ENCODE results near the gene ZC3HAV1. TPM values are rescaled to one million over a fixed set of nuclear protein-coding genes. Genes with fewer than 3 reads are reported as not detected.

The ZC3HAV1 gene
- total and polyA plus RNA-seq, 2 of the 13 experiments (the other 11 are each of a cell fraction or from before 2014, with no cell fraction given) = 12.7 to 23.7 TPM

DNA sequence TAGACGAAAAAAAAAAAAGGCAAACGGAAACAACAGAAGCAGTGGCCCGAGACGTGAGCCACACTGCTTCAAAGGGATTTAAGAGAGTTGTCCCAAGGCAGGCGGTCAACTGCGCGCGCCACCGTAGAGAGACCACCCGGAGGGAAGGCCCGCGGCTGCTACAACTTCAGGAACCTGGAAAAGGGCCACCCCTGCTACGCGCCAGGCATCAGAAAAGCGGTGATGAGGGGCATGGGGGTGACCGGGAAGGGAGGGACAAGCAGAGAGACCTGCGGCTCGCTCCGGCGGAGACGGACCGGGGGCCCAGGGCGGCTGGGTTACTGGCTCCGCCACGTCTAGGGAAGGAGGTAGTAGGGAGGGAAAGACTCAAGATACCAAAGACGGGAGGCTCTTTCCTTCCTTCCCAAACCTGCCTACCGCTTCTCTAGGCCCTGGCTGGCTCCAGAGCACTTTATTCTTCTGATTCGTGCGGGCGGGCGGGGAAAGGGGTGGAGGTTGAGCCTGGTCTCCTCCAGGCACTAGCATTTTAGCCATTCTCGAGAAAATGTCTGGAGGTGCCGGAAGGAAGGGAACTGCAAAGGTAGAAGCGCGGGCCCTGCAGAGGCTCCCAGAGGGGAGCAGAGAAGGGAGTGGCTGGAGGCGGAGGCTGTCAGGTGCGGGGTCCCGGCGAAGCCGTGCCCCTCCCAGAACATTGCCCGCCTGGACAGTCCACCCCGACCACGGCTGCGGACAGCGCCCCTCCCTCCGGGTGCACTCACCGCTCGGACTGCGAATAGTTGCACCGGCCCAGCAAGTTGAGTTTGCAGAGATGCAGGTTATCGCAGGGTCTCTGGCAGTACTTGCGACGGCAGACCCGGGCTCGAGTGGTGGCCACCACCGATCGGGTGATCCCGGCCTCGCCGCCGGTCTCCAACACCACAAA, 993 bp downstream of the ZC3HAV1 start (continued):
- no peak for TF ChIP-seq ATAD3A (CRISPR knock-in tag; IDR thresholded peaks at IDR 0.05)
- TF ChIP-seq KMT2B (CRISPR knock-in tag; IDR thresholded peaks at IDR 0.05) = no peak
- no peak for TF ChIP-seq ZNF333 (CRISPR knock-in tag; IDR thresholded peaks at IDR 0.05; ENCODE audit: borderline replicate concordance)
- TF ChIP-seq, protein P1, sequence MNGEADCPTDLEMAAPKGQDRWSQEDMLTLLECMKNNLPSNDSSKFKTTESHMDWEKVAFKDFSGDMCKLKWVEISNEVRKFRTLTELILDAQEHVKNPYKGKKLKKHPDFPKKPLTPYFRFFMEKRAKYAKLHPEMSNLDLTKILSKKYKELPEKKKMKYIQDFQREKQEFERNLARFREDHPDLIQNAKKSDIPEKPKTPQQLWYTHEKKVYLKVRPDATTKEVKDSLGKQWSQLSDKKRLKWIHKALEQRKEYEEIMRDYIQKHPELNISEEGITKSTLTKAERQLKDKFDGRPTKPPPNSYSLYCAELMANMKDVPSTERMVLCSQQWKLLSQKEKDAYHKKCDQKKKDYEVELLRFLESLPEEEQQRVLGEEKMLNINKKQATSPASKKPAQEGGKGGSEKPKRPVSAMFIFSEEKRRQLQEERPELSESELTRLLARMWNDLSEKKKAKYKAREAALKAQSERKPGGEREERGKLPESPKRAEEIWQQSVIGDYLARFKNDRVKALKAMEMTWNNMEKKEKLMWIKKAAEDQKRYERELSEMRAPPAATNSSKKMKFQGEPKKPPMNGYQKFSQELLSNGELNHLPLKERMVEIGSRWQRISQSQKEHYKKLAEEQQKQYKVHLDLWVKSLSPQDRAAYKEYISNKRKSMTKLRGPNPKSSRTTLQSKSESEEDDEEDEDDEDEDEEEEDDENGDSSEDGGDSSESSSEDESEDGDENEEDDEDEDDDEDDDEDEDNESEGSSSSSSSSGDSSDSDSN (CRISPR knock-in tag; IDR thresholded peaks at IDR 0.05) = no peak
- no peak for TF ChIP-seq TOPORS (CRISPR knock-in tag; IDR thresholded peaks at IDR 0.05)
- no peak for TF ChIP-seq TFDP1 (CRISPR knock-in tag; IDR thresholded peaks at IDR 0.05; ENCODE audit: borderline replicate concordance)
- no peak for TF ChIP-seq BORCS8-MEF2B (CRISPR knock-in tag; IDR thresholded peaks at IDR 0.05)
- TF ChIP-seq EHMT2 (IDR thresholded peaks at IDR 0.05; ENCODE audit: borderline replicate concordance, low read depth, low read length) = no peak
- TF ChIP-seq ONECUT2 (CRISPR knock-in tag; IDR thresholded peaks at IDR 0.05) = no peak
- no peak for TF ChIP-seq MEF2D (CRISPR knock-in tag; IDR thresholded peaks at IDR 0.05)
- no peak for TF ChIP-seq PAX8 (CRISPR knock-in tag; IDR thresholded peaks at IDR 0.05; ENCODE audit: borderline replicate concordance)
- TF ChIP-seq, protein P2, sequence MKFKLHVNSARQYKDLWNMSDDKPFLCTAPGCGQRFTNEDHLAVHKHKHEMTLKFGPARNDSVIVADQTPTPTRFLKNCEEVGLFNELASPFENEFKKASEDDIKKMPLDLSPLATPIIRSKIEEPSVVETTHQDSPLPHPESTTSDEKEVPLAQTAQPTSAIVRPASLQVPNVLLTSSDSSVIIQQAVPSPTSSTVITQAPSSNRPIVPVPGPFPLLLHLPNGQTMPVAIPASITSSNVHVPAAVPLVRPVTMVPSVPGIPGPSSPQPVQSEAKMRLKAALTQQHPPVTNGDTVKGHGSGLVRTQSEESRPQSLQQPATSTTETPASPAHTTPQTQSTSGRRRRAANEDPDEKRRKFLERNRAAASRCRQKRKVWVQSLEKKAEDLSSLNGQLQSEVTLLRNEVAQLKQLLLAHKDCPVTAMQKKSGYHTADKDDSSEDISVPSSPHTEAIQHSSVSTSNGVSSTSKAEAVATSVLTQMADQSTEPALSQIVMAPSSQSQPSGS (CRISPR knock-in tag; IDR thresholded peaks at IDR 0.05) = no peak
- peak; percentile 74; the same call in 1 of the 2 replicates for TF ChIP-seq PRMT3 (CRISPR knock-in tag; IDR thresholded peaks at IDR 0.05; ENCODE audit: borderline replicate concordance, low read depth)
- 0 out of 2 replicates have a peak, but pooled peaks have one; percentile 3 for TF ChIP-seq ZNF343 (CRISPR knock-in tag; IDR thresholded peaks at IDR 0.05)
- TF ChIP-seq HDAC1 (CRISPR knock-in tag; IDR thresholded peaks at IDR 0.05) = peak; percentile 71; the same call in 1 of the 2 replicates
- no peak for TF ChIP-seq EEA1 (CRISPR knock-in tag; IDR thresholded peaks at IDR 0.05; ENCODE audit: borderline replicate concordance)
- TF ChIP-seq, protein P3, sequence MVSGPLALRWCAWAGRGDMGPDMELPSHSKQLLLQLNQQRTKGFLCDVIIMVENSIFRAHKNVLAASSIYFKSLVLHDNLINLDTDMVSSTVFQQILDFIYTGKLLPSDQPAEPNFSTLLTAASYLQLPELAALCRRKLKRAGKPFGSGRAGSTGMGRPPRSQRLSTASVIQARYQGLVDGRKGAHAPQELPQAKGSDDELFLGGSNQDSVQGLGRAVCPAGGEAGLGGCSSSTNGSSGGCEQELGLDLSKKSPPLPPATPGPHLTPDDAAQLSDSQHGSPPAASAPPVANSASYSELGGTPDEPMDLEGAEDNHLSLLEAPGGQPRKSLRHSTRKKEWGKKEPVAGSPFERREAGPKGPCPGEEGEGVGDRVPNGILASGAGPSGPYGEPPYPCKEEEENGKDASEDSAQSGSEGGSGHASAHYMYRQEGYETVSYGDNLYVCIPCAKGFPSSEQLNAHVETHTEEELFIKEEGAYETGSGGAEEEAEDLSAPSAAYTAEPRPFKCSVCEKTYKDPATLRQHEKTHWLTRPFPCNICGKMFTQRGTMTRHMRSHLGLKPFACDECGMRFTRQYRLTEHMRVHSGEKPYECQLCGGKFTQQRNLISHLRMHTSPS (CRISPR knock-in tag; IDR thresholded peaks at IDR 0.05; ENCODE audit: low read depth) = no peak
- TF ChIP-seq CBFB (CRISPR knock-in tag; IDR thresholded peaks at IDR 0.05) = no peak
